Fibroblast of lung (primary cell): ENCODE results near the gene PTGR1. TPM values are rescaled to one million over a fixed set of nuclear protein-coding genes. Genes with fewer than 3 reads are reported as not detected.

Experiments used
- DNase-seq, 2 donors: peaks; one replicate each; pipeline versions ENCODE4 v3.0.0 to v3.0.0-alpha.2; 2010; ENCODE audit warnings: low read depth in 2 of 2
- H2AFZ ChIP-seq: 2 replicates; pipeline ENCODE4 v1.5.1; 2012; ENCODE audit warnings: low read length, control low read depth, inconsistent platforms
- H3K27ac ChIP-seq: 2 replicates; pipeline ENCODE4 v1.5.1; 2011; ENCODE audit warnings: low read length, control low read depth; ENCODE audit not compliant: insufficient read depth
- H3K27me3 ChIP-seq: 2 replicates; pipeline ENCODE4 v1.5.1; 2011; ENCODE audit warnings: mild to moderate bottlenecking, low read length; ENCODE audit not compliant: control insufficient read depth, insufficient read depth
- H3K36me3 ChIP-seq: 2 replicates; pipeline ENCODE4 v1.5.1; 2011; ENCODE audit warnings: low read length; ENCODE audit not compliant: control insufficient read depth, insufficient read depth
- H3K4me1 ChIP-seq: 2 replicates; pipeline ENCODE4 v1.5.1; 2011; ENCODE audit warnings: low read length; ENCODE audit not compliant: control insufficient read depth, insufficient read depth; ENCODE audit errors: extremely low read depth
- H3K4me2 ChIP-seq: 2 replicates; pipeline ENCODE4 v1.5.1; 2011; ENCODE audit warnings: low read length, control low read depth; ENCODE audit not compliant: insufficient read depth; ENCODE audit errors: extremely low read depth
- H3K4me3 ChIP-seq, 4 experiments: fragments of 200-600 bp in 1 of 4; sonication (generic) in 1 of 4; replicated peaks in 1 of 4; 2 replicates each; pipeline ENCODE4 v1.5.1; 2011 to 2016; ENCODE audit warnings: low read length in 4 of 4, low read depth in 3 of 4, mild to moderate bottlenecking in 3 of 4, control low read depth in 2 of 4, inconsistent platforms in 1 of 4, mixed read lengths in 1 of 4; ENCODE audit not compliant: insufficient read depth in 1 of 4; ENCODE audit errors: control extremely low read depth in 1 of 4
- H3K79me2 ChIP-seq: 2 replicates; pipeline ENCODE4 v1.5.1; 2012; ENCODE audit warnings: mild to moderate bottlenecking, low read length, inconsistent platforms; ENCODE audit not compliant: control insufficient read depth, insufficient read depth
- H3K9ac ChIP-seq: 2 replicates; pipeline ENCODE4 v1.5.1; 2011; ENCODE audit warnings: mild to moderate bottlenecking, low read length, control low read depth; ENCODE audit not compliant: insufficient read depth
- H3K9me3 ChIP-seq: 2 replicates; pipeline ENCODE4 v1.5.1; 2012; ENCODE audit warnings: low read depth, low read length; ENCODE audit not compliant: control insufficient read depth, insufficient read depth
- H4K20me1 ChIP-seq: 2 replicates; pipeline ENCODE4 v1.5.1; 2011; ENCODE audit warnings: low read length; ENCODE audit not compliant: control insufficient read depth, insufficient read depth; ENCODE audit errors: extremely low read depth
- EZH2 ChIP-seq: IDR thresholded peaks from 2 replicates; pipeline ENCODE4 v1.5.1; 2012; ENCODE audit warnings: low read length, control low read depth, mild to moderate bottlenecking; ENCODE audit errors: missing control alignments
- polyA plus RNA-seq, 2 donors: library from polyadenylated mRNA; depleted of rRNA in 1 of 2; stranded (reverse) in 1 of 2; unstranded in 1 of 2; fragments of >200 nt; gene quantifications; 2 replicates each; pipeline ENCODE4 v1.2.1, GENCODE V29; 2011 to 2012; ENCODE audit warnings: missing spikeins in 1 of 2
- total RNA-seq: library from RNA; depleted of rRNA; stranded (reverse); fragments of >200 nt; gene quantifications from 2 replicates; pipeline ENCODE4 v1.2.1, GENCODE V29; 2014
- TF ChIP-seq, protein P1 (sequence below), 2 donors: IDR thresholded peaks in 1 of 2; conservative IDR thresholded peaks in 1 of 2; 1 replicate in 1 of 2; 2 replicates in 1 of 2; pipeline ENCODE4 v1.5.1; 2011 to 2012; ENCODE audit warnings: low read length in 2 of 2, control low read depth in 1 of 2, inconsistent platforms in 1 of 2, low read depth in 1 of 2, mild to moderate bottlenecking in 1 of 2

The PTGR1 gene
- total and polyA plus RNA-seq, 2 donors (not counting 1 experiment from before 2014, with no cell fraction given): 126 to 137 TPM

GRCh38 chr9:111637421-111637950 lies 38.0 kb upstream of the PTGR1 start:
- no peak overlapping the region for H3K4me3 ChIP-seq
- no peak overlapping the region for H3K4me2 ChIP-seq
- no peaks in the 10 kb centered on the region for H4K20me1 ChIP-seq
- peaks cover 65% of the 10 kb centered on the region for H3K79me2 ChIP-seq
- no peaks in the 10 kb centered on the region for H3K9me3 ChIP-seq
- no peak overlapping the region for H2AFZ ChIP-seq
- no peak for DNase-seq
- no peak for TF ChIP-seq EZH2
- TF ChIP-seq, protein P1, sequence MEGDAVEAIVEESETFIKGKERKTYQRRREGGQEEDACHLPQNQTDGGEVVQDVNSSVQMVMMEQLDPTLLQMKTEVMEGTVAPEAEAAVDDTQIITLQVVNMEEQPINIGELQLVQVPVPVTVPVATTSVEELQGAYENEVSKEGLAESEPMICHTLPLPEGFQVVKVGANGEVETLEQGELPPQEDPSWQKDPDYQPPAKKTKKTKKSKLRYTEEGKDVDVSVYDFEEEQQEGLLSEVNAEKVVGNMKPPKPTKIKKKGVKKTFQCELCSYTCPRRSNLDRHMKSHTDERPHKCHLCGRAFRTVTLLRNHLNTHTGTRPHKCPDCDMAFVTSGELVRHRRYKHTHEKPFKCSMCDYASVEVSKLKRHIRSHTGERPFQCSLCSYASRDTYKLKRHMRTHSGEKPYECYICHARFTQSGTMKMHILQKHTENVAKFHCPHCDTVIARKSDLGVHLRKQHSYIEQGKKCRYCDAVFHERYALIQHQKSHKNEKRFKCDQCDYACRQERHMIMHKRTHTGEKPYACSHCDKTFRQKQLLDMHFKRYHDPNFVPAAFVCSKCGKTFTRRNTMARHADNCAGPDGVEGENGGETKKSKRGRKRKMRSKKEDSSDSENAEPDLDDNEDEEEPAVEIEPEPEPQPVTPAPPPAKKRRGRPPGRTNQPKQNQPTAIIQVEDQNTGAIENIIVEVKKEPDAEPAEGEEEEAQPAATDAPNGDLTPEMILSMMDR (conservative IDR thresholded peaks at IDR 0.05 in 1 of 2, IDR thresholded peaks at IDR 0.05 in 1 of 2; ENCODE audit: low read depth in 1 of 2, low read length in 2 of 2): no peak
- no peaks in the 10 kb centered on the region for H3K27me3 ChIP-seq
- H3K9ac ChIP-seq: no peak overlapping the region
- H3K27ac ChIP-seq: no peak overlapping the region
- H3K4me1 ChIP-seq: peaks cover 2% of the 10 kb centered on the region
- no peaks in the 10 kb centered on the region for H3K36me3 ChIP-seq

- Histone ChIP-seq H3K4me3 (no peak overlapping the region), H3K9ac (no peak overlapping the region), H3K4me2 (no peak overlapping the region), H4K20me1 (no peaks in the 10 kb centered on the region), H3K9me3 (no peaks in the 10 kb centered on the region), H3K27me3 (no peaks in the 10 kb centered on the region), H3K27ac (no peak overlapping the region), H2AFZ (no peak overlapping the region), H3K4me1 (peaks cover 2% of the 10 kb centered on the region), H3K36me3 (no peaks in the 10 kb centered on the region), H3K79me2 (peaks cover 77% of the 10 kb centered on the region)
- no peak for TF ChIP-seq EZH2
- no peak for DNase-seq
Measured at GRCh38 chr9:111634860-111635259, 35.4 kb upstream of the PTGR1 start.

- Histone ChIP-seq H3K9me3 (no peaks in the 10 kb centered on the region), H3K4me3 (peak overlapping the region in 1 of 4 experiments; percentile 87), H3K27ac (no peak overlapping the region), H2AFZ (no peak overlapping the region), H4K20me1 (no peaks in the 10 kb centered on the region), H3K4me2 (peak overlapping the region; percentile 46), H3K27me3 (no peaks in the 10 kb centered on the region), H3K9ac (no peak overlapping the region), H3K4me1 (peaks cover 2% of the 10 kb centered on the region), H3K36me3 (no peaks in the 10 kb centered on the region), H3K79me2 (peaks cover 67% of the 10 kb centered on the region)
- TF ChIP-seq EZH2: no peak
- TF ChIP-seq, protein P1 (conservative IDR thresholded peaks at IDR 0.05 in 1 of 2, IDR thresholded peaks at IDR 0.05 in 1 of 2; ENCODE audit: low read depth in 1 of 2, low read length in 2 of 2): no peak
- DNase-seq: no peak
Measured at GRCh38 chr9:111633389-111633736, 33.9 kb upstream of the PTGR1 start.
